Measurements from ENCODE around the gene BRD2. TPM values are rescaled to one million over a fixed set of nuclear protein-coding genes. Genes with fewer than 3 reads are reported as not detected.
A peak's percentile ranks its signal among the peaks of the same experiment; 100 is the strongest.

The BRD2 gene
- total RNA-seq, 1 donor from 2014 or later: 238 TPM

DNA sequence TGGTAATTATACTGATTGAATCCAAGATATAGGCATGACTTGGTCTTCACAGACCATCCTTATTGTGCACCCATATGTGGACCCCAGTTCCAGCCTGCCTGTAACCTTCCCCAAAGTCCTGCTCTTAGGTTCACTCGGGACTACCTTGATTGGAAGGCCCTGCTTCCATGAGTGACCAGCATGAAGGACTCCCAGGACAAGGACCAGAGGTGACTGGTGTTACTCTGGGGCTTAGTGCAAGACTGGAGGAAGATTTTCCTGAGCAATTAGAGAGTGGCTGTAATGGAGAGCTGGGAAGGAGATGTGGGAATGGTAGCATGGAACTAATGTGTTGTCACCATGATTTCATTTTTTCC, 15.1 kb downstream of the BRD2 start:
- no peak for TF ChIP-seq CTCF (IDR thresholded peaks at IDR 0.05; ENCODE audit: unreplicated experiment)
- no peaks in the 10 kb centered on the region for H3K9me3 Mint-ChIP-seq (ENCODE audit: low read depth)
- peaks cover 29% of the 10 kb centered on the region for H3K36me3 Mint-ChIP-seq (ENCODE audit: insufficient read depth)
- H3K27ac Mint-ChIP-seq: no peak overlapping the region
- DNase-seq (ENCODE audit: low spot score, unreplicated experiment): no peak
- peaks cover 44% of the 10 kb centered on the region for H3K4me1 Mint-ChIP-seq (ENCODE audit: low read depth)
- H3K27me3 Mint-ChIP-seq: peaks cover 29% of the 10 kb centered on the region
- H3K4me3 Mint-ChIP-seq (ENCODE audit: low read depth): no peak overlapping the region

DNA sequence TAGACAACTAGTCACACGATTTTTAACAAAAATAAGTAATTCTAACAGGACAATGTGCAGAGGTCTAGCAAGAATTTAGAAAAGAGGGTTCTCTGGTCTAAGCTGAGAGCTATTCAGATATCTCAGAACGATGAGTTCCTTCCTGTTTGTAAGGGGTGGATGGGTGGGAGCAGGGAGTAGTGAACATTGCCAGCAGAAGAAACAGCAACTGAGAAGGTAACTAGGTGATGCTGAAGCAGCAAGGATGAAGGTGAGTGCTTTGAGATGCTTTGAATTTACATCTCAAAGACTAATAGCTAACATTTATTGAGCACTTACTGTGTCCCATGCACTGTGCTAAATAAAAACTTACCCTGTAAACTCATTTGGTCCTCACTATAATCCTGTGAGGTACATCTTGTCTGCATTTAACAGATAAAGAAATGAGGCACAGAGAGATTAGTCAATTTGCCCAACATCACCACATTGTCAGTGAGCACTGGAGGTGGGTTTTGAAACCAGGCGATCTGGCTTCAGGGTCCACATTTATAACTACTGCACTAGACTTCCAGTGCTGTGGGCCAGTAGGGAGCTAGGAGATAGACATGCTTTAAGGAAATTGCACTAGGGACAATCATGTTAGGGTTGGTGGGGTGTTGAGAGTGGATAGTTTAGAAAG, 15.7 kb downstream of the BRD2 start:
- Mint-ChIP-seq H3K27ac (peak overlapping the region; percentile 47), H3K27me3 (peaks cover 30% of the 10 kb centered on the region), H3K4me1 (ENCODE audit: low read depth) (peaks cover 42% of the 10 kb centered on the region), H3K9me3 (ENCODE audit: low read depth) (no peaks in the 10 kb centered on the region), H3K4me3 (ENCODE audit: low read depth) (no peak overlapping the region), H3K36me3 (ENCODE audit: insufficient read depth) (peaks cover 26% of the 10 kb centered on the region)
- TF ChIP-seq CTCF (IDR thresholded peaks at IDR 0.05; ENCODE audit: unreplicated experiment): no peak
- no peak for DNase-seq (ENCODE audit: low spot score, unreplicated experiment)

DNA sequence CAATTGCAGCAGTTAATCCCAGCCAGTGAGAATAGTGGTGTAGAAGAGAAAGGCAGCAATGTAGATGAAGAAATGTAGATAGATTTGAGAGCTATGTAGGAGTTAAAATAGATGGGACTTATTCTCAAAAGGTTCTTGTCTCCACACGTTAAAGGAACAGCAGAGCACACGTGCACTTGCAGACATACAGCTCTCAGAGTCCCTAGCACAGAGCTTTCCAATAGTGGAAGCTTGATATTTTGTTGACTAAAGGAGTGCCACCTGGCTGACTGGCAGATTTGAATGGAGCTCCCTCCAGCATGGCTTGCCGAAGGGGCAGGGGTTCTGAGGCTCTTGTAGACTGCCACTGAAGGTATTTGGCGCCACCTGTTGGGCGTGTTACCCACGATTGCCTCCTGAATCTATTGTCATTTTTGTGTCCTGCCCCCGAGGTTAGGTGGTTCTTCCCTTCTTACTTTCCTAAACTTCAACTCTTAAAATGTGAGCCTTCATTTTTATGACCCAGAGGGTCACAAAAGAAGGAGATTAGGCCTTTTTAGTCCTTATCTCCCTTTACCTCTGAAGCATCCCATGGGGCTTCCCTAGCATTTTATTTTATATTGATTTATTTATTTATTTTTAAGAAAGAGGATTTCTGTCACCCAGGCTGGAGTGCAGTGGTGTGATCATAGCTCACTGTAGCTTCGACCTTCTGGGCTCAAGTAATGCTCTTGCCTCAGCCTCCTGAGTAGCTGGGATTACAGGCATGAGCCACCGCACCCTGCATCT, 16.4 kb downstream of the BRD2 start:
- Mint-ChIP-seq H3K4me1 (ENCODE audit: low read depth) (peaks cover 40% of the 10 kb centered on the region), H3K9me3 (ENCODE audit: low read depth) (no peaks in the 10 kb centered on the region), H3K27me3 (peaks cover 30% of the 10 kb centered on the region), H3K36me3 (ENCODE audit: insufficient read depth) (peaks cover 19% of the 10 kb centered on the region), H3K4me3 (ENCODE audit: low read depth) (no peak overlapping the region), H3K27ac (no peak overlapping the region)
- DNase-seq (ENCODE audit: low spot score, unreplicated experiment): peak; percentile 70
- peak; percentile 90 for TF ChIP-seq CTCF (IDR thresholded peaks at IDR 0.05; ENCODE audit: unreplicated experiment)

- TF ChIP-seq CTCF (IDR thresholded peaks at IDR 0.05; ENCODE audit: unreplicated experiment): no peak
- Mint-ChIP-seq H3K4me3 (ENCODE audit: low read depth) (no peak overlapping the region), H3K9me3 (ENCODE audit: low read depth) (peaks cover 8% of the 10 kb centered on the region), H3K27ac (no peak overlapping the region), H3K4me1 (ENCODE audit: low read depth) (peaks cover 12% of the 10 kb centered on the region), H3K36me3 (ENCODE audit: insufficient read depth) (no peaks in the 10 kb centered on the region), H3K27me3 (peaks cover 33% of the 10 kb centered on the region)
- DNase-seq (ENCODE audit: low spot score, unreplicated experiment): no peak
Observed at GRCh38 chr6:32989368-32989767, 21.0 kb downstream of the BRD2 start.

- peaks cover 6% of the 10 kb centered on the region for H3K4me1 Mint-ChIP-seq (ENCODE audit: low read depth)
- H3K27ac Mint-ChIP-seq: no peak overlapping the region
- H3K36me3 Mint-ChIP-seq (ENCODE audit: insufficient read depth): no peaks in the 10 kb centered on the region
- peaks cover 8% of the 10 kb centered on the region for H3K9me3 Mint-ChIP-seq (ENCODE audit: low read depth)
- H3K27me3 Mint-ChIP-seq: peaks cover 30% of the 10 kb centered on the region
- DNase-seq (ENCODE audit: low spot score, unreplicated experiment): no peak
- no peak overlapping the region for H3K4me3 Mint-ChIP-seq (ENCODE audit: low read depth)
- TF ChIP-seq CTCF (IDR thresholded peaks at IDR 0.05; ENCODE audit: unreplicated experiment): no peak
Observed at GRCh38 chr6:32991972-32992371, 23.6 kb downstream of the BRD2 start.

Data from progenitor cell of endocrine pancreas (in vitro differentiated cells).